VCaP (cell line): ENCODE data around the gene HCFC1.

Experiments
- H3K27ac ChIP-seq: fragments of 450-650 bp; 2 replicates; pipeline ENCODE4 v1.5.1; 2017
- TF ChIP-seq, protein P1 (sequence below): fragments of 450-650 bp; conservative IDR thresholded peaks from 2 replicates; pipeline ENCODE4 v1.5.1; 2017; ENCODE audit warnings: mild to moderate bottlenecking, moderate library complexity

Gene HCFC1

DNA sequence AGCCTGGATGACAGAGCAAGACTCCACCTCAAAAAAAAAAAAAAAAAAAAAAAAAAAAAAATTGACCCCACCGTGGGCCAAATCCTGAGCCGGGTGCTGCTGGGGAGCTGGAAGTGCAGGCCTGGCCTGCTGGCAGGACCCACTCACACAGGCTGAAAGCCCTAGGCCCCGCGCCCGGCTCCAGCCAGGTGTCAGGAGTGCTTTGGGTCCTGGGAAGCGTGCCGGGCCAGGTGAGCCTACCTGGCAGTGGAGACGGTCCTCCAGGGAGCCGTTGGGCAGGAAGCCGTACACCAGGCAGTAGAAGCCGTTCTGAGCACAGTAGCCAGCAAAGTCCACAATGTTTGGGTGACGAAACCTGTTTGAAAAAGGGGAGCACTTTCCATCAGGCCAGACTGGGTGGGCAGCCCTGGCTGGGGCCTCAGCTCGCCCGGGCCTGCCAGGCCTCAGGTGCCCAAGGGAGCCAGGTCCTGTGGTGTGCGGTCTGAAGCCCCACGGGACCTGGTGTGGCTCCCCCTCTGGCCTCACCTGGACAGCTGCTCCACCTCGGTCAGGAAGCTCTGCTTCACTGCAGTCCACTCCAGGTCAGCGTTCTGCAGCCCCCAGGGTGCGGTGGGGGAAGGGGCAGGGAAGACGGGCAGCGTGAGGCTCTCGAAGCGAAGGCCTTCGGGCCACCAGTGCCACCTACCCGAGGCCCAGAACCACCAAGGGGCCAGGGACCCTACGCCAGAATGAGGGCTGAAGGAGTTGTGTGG lies 46.3 kb upstream of the HCFC1 start:
- TF ChIP-seq, protein P1, sequence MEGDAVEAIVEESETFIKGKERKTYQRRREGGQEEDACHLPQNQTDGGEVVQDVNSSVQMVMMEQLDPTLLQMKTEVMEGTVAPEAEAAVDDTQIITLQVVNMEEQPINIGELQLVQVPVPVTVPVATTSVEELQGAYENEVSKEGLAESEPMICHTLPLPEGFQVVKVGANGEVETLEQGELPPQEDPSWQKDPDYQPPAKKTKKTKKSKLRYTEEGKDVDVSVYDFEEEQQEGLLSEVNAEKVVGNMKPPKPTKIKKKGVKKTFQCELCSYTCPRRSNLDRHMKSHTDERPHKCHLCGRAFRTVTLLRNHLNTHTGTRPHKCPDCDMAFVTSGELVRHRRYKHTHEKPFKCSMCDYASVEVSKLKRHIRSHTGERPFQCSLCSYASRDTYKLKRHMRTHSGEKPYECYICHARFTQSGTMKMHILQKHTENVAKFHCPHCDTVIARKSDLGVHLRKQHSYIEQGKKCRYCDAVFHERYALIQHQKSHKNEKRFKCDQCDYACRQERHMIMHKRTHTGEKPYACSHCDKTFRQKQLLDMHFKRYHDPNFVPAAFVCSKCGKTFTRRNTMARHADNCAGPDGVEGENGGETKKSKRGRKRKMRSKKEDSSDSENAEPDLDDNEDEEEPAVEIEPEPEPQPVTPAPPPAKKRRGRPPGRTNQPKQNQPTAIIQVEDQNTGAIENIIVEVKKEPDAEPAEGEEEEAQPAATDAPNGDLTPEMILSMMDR: no peak
- H3K27ac ChIP-seq: peak overlapping the region; percentile 91

DNA sequence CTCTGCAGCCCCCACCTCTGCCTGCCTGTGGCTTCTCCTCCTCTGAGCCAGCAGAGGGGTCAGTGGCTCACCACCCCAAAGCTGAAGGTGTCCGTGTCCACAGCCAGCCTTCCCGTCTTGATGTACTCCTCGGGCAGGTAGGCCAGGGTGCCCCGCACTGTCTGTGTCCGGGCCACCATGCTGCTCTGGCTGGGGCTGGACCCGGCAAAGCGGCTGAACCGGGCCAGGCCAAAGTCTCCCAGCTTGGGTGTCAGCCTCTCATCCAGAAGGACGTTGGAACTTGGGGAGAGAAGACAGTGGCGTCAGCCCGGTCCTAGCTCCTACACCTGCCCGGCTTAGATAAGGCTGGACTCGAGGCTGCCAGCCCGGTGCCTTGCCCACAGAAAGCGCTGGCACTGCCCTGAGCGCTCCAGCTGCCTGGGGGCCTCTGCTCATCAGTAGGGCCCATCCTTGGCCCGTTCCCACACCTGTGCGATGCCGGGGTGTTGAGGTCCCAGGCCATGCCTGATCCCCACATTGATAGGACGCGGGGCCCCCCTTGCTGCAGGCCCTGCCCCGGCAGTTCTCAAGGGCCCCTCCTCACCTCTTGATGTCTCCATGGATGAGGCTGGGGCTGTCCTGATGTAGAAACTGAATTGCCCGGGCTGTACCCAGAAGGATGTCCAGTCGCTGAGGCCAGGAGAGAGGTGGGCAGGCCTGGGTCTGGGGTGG lies 44.9 kb upstream of the HCFC1 start:
- TF ChIP-seq, protein P1: no peak
- peak overlapping the region; percentile 91; the same call in 1 of the 2 replicates for H3K27ac ChIP-seq

DNA sequence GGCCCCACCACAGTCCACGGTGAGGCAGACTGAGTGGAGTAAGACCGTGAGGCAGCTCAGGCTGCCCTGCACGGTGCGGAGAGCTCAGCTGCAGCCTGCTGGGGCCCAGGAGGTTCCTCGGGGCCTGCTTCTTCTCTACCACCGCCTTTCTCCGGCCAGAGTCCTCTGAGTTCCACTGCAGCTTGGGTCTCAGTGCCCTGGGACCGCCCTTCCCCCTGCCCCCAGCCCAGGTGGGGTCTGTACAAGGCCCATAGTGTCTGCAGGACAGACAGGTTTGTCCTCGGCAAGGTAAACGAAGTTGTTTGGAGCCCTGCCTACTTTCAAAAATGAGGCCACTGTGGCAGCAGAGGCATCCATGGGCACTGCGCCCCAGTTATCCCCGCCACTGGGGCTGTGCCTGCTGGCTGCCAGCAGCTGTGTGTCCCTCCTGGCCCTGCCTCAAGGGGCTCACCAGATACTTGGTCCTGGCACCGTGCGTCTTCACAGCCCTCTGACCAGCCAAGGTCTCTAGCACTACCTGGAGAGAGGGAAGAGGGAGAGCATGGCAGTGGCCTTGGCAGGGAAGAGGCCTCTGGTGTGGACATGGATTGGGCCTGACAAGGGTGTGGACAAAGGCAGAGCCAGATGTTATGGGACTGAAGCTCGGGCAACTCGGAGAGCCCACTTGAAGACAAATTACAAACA lies 44.1 kb upstream of the HCFC1 start:
- peak overlapping the region; percentile 91 for H3K27ac ChIP-seq
- TF ChIP-seq, protein P1: no peak

DNA sequence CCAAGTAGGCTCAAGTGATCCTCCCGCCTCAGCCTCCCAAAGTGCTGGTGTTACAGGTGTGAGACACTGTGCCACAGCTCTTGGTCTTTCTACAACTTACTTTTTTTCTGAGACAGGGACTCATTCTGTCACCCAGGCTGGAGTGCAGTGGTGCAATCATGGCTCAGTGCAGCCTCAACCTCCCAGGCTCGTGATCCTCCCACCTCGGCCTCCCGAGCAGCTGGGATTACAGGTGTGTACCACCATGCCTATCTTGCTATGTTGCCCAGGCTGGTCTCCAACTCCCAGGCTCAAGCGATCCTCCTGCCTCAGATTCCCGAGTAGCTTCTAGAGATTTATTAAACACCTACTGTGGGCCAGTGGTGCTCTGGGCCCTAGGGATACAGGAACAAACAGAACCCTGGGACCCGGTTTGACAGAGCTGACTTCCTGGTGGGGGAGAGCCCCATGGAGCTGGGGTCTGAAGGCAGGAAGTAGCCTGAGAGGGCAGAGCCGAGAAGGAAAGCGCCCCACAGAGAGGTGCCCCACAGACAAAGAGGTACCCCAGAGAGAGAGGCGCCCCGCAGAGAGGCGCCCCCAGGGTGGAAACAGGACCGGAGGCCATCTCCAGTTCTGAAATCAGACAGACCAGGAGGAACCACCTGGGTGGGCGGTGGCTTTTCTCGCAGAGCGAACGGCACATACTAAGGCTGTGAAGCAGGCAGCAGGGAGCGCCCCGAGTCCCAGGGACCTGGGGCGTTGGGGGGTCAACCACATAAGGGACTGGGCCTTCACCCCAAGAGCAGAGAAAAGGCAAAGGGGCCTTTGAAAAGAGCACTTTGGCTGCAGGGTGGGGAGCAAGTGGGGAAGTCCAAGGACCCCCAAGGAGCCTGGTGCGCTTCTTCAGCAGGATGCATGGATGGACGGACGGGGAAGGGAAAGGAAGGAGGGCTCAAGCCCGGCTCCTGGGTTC lies 43.1 kb upstream of the HCFC1 start:
- TF ChIP-seq, protein P1: no peak
- H3K27ac ChIP-seq: peak overlapping the region; percentile 91

DNA sequence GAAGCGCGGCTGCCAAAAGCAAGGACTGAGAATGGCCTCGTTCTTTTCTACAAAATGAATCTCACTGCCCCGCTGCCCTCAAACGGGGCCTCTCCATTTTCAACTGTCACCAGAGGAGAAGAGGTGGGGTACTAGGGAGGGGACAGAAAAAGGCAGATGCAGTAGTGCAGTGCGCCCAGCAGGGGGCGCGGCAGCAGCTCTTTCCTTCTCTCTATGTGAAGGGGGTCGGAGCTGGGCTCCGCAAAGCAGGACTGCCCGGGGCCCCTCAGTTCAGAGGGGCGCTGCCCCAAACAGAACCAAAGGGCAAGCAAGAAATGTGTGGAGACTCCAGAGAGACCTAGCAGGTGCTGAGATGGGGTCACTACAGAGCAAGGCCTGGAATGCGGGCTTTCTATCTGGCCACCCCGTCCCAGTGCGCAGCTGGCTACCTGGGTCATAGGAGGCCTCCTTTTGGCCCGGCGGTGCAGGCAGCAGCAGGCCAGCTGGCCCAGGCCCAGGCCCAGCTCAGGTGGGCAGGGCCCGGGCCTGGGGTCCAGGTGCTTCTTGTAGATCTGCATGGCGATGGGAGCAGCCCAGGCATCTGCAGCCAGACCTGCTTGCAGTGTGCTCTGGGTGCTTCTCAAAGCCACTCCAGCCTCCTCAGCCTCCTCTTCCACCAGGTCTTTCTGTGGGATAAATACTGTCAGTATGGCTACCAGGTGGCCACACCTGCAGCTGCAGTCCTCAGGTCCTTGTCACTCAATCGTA lies 42.2 kb upstream of the HCFC1 start:
- H3K27ac ChIP-seq: no peak overlapping the region
- TF ChIP-seq, protein P1: peak; percentile 85

DNA sequence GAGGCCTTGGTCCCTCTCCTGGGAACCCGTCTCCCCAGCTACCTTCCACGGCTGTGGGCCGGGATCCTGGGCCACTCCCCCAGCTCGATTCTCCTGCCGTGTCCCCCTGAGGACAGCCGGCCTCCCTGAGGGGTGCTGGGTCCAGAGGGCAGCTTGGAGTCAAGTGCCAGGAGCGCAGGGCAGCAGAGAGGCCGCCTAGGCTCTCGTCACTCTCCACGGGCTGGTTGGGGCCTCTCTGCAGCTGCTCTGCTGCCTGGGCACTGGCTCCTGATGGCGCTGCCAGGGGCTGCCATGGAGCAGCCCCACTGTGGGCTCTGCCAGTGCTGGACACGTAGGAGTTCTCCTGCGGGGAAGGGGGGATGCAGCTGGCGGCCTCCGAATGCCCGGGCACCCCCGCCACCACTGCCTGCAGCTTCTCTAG lies 41.4 kb upstream of the HCFC1 start:
- TF ChIP-seq, protein P1: no peak
- H3K27ac ChIP-seq: no peak overlapping the region
